ENCODE results near the gene ZNF850. TPM values are rescaled to one million over a fixed set of nuclear protein-coding genes. Genes with fewer than 3 reads are reported as not detected.

ZNF850 gene
- total and polyA plus RNA-seq, 2 of the 13 experiments (the other 11 are each of a cell fraction or from before 2014, with no cell fraction given) = 0.78 to 6.6 TPM

DNA sequence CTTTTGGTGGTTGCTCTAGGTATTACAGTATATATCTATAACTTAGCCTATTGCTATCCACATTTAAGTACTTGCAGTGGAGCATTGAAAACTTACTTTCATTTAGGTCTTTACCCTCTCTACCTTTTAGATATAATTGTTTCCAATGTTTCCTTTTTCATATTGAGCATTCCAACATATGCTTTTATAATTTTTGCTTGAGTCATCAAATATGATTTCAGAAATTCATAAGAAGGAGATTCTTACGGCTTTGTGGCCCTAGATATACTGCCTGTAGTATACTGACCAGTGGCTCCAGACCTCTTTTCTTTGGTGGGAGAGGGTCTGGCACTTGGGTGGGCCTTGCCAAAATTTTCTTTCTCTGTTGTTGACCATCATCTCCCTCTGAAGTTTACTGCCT, 32.8 kb upstream of the ZNF850 start:
- FAIRE-seq (no peak), DNase-seq (ENCODE audit: low spot score) (no peak), ATAC-seq (no peak)
- ChIA-PET POLR2A (no interaction called here), CTCF (ENCODE audit: low intra/inter-chr PET ratio, low total read pairs) (no interaction called here)
- Histone ChIP-seq H3K36me3 (replicated peaks in 1 of 2; ENCODE audit: control insufficient read depth in 1 of 2, insufficient read depth in 2 of 2, low read length in 2 of 2) (no peaks in the 10 kb centered on the region), H3K4me3 (replicated peaks in 1 of 3; ENCODE audit: insufficient read depth in 1 of 3, low read depth in 2 of 3, low read length in 3 of 3) (no peak overlapping the region), H3K27me3 (ENCODE audit: control insufficient read depth in 1 of 2, insufficient read depth in 2 of 2, low read length in 2 of 2) (no peaks in the 10 kb centered on the region), H3K4me2 (ENCODE audit: low read depth, low read length) (no peak overlapping the region), H3K79me2 (ENCODE audit: insufficient read depth, low read length) (no peaks in the 10 kb centered on the region), H3K9ac (ENCODE audit: insufficient read depth, low read depth, low read length) (no peak overlapping the region), H3K9me3 (ENCODE audit: low read length) (peaks cover 92% of the 10 kb centered on the region), H4K20me1 (ENCODE audit: insufficient read depth, low read length) (no peaks in the 10 kb centered on the region), H3K27ac (ENCODE audit: extremely low read length, insufficient read depth, low read length) (no peak overlapping the region), H2AFZ (ENCODE audit: low read length) (no peak overlapping the region), H3K4me1 (ENCODE audit: insufficient read depth, low read length) (no peaks in the 10 kb centered on the region)
- no peak for TF ChIP-seq ZBTB38 (CRISPR knock-in tag; IDR thresholded peaks at IDR 0.05)
- TF ChIP-seq, protein P1, sequence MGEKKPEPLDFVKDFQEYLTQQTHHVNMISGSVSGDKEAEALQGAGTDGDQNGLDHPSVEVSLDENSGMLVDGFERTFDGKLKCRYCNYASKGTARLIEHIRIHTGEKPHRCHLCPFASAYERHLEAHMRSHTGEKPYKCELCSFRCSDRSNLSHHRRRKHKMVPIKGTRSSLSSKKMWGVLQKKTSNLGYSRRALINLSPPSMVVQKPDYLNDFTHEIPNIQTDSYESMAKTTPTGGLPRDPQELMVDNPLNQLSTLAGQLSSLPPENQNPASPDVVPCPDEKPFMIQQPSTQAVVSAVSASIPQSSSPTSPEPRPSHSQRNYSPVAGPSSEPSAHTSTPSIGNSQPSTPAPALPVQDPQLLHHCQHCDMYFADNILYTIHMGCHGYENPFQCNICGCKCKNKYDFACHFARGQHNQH (CRISPR knock-in tag; IDR thresholded peaks at IDR 0.05) = no peak
- TF ChIP-seq RFXAP (CRISPR knock-in tag; IDR thresholded peaks at IDR 0.05; ENCODE audit: borderline replicate concordance) = no peak
- no peak for TF ChIP-seq AKNA (CRISPR knock-in tag; IDR thresholded peaks at IDR 0.05; ENCODE audit: borderline replicate concordance)
- TF ChIP-seq DNMT3B (CRISPR knock-in tag; conservative IDR thresholded peaks at IDR 0.05) = no peak
- no peak for TF ChIP-seq ATF7 (IDR thresholded peaks at IDR 0.05)
- TF ChIP-seq ATF7 (CRISPR knock-in tag; IDR thresholded peaks at IDR 0.05) = no peak
- TF ChIP-seq MAFK (conservative IDR thresholded peaks at IDR 0.05 in 1 of 2, IDR thresholded peaks at IDR 0.05 in 1 of 2; ENCODE audit: low read length in 2 of 2) = peak; percentile 85 to 93
- TF ChIP-seq TRAFD1 (CRISPR knock-in tag; IDR thresholded peaks at IDR 0.05; ENCODE audit: borderline replicate concordance) = no peak
- TF ChIP-seq ZNF749 (CRISPR knock-in tag; IDR thresholded peaks at IDR 0.05; ENCODE audit: borderline replicate concordance) = no peak
- TF ChIP-seq ZNF362 (CRISPR knock-in tag; IDR thresholded peaks at IDR 0.05; ENCODE audit: borderline replicate concordance) = no peak
- no peak for TF ChIP-seq CC2D1A (CRISPR knock-in tag; IDR thresholded peaks at IDR 0.05)
- no peak for TF ChIP-seq GFI1 (CRISPR knock-in tag; IDR thresholded peaks at IDR 0.05; ENCODE audit: borderline replicate concordance)
- no peak for TF ChIP-seq NFYC (CRISPR knock-in tag; IDR thresholded peaks at IDR 0.05)
- no peak for TF ChIP-seq SNAI1 (CRISPR knock-in tag; IDR thresholded peaks at IDR 0.05; ENCODE audit: borderline replicate concordance)
- no peak for TF ChIP-seq MTA3 (CRISPR knock-in tag; IDR thresholded peaks at IDR 0.05)
- TF ChIP-seq MAFF (IDR thresholded peaks at IDR 0.05; ENCODE audit: low read depth, low read length) = peak; percentile 83
- no peak for TF ChIP-seq ZNF451 (CRISPR knock-in tag; IDR thresholded peaks at IDR 0.05)
- in situ Hi-C loops (cut with HindIII; ENCODE audit: extremely low pct_ligation_motif_present, low pct_unique_long_range_greater_than_20kb) (no loop called here), intact Hi-C loops (cut with micrococcal nuclease; ENCODE audit: unreplicated experiment) (no loop called here)
- WGBS (ENCODE audit: low lambda C conversion rate) = 81% methylated on average over 1 of the region's 1 CpG
- BruUV-seq (replicated peaks) = no TSS peak
